Right cardiac atrium (tissue), 5 donors: ENCODE data around the gene TP53BP1. TPM values are rescaled to one million over a fixed set of nuclear protein-coding genes. Genes with fewer than 3 reads are reported as not detected.

Source experiments
- ATAC-seq, 2 donors: fragments of 200-7000 bp; cut with Tn5 transposase; one replicate each; pipeline versions ENCODE4 v1.8.0 to v1.9.1; 2020; ENCODE audit warnings: moderate library complexity in 2 of 2, mild to moderate bottlenecking in 1 of 2
- DNase-seq, 3 donors: peaks; one replicate each; pipeline ENCODE4 v3.0.0-alpha.2; 2020
- H3K27ac ChIP-seq: one replicate; pipeline ENCODE4 v1.5.1; 2013; ENCODE audit warnings: mild to moderate bottlenecking, low read length, control low read depth, moderate library complexity
- H3K27me3 ChIP-seq: one replicate; pipeline ENCODE4 v1.6.1; 2013; ENCODE audit not compliant: control insufficient read depth, insufficient read depth
- H3K4me1 ChIP-seq: one replicate; pipeline ENCODE4 v1.6.1; 2013; ENCODE audit warnings: low read length; ENCODE audit not compliant: control insufficient read depth, insufficient read depth
- H3K4me3 ChIP-seq: one replicate; pipeline ENCODE4 v1.5.1; 2013; ENCODE audit warnings: low read length, control low read depth
- H3K9me3 ChIP-seq: one replicate; pipeline ENCODE4 v1.6.1; 2013; ENCODE audit warnings: low read length; ENCODE audit not compliant: control insufficient read depth
- WGBS: extraction: QIAGEN DNeasy Blood & Tissue Kit; methylation state at CpG from one replicate; pipeline ENCODE4 v1.1.7; 2013; 5-methylcytosine and 5-hydroxymethylcytosine counted together
- intact Hi-C, 4 donors: fragments of 100-400 bp; cut with DNase I; formaldehyde crosslinking; loops; one replicate each; pipeline versions ENCODE4 v1.11.0 to v1.14.0; 2022 to 2023
- polyA plus RNA-seq: library from polyadenylated mRNA; stranded (reverse); fragments of 200-250 nt; gene quantifications from one replicate; pipeline ENCODE4 v1.2.3, GENCODE V29; 2013
- total RNA-seq, 4 donors: library from RNA; stranded (reverse); fragmentation: NEBNext Ultra II Directional; extraction: Animal tissue kit (Norgen Biotek cat#: 25700); gene quantifications; one replicate each; pipeline ENCODE4 v1.2.1, GENCODE V29; 2021
- donor health status: healthy with polysubstance abuse.
- donor health status: DM: no; HTN: yes; CAD: no.
- donor health status: DM: no; HTN: no; CAD: no.
- donor health status: DM: no; HTN: yes; CAD: no; lungs with severe emphysema.
- donor health status: DM: yes; HTN: yes; CAD: no.

Gene TP53BP1
- total and polyA plus RNA-seq, 5 donors, result 14.6 to 44.4 (median 33.6) TPM

DNA sequence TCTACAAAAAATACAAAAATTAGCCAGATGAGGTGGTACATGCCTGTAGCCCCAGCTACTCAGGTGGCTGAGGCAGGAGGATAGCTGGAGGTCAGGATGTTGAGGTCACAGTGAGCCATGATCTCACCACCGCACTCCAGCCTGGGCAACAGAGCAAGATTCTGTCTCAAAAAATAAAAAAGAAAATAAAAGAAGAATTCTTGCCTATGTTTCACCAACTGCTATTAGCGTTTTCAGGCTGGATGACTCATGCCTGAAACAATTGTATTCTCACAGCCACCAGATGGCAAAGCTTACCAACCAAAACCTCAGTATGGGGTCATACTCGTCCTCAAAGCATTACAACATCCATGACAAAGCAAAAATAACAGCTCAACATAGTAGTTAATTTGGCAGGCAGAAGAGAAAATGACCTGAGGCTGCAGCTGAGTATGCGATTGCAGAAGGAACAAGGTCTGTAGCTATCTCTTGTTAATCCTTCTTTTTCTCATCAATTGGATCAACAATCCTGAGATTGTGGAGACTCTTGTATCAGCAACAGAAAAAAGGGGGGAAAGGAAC is 52.2 kb downstream of the TP53BP1 start:
- peak; percentile 96 to 97 for ATAC-seq
- H3K4me3 ChIP-seq, result no peak overlapping the region
- H3K27ac ChIP-seq, result no peak overlapping the region
- intact Hi-C loops, result no loop called here
- H3K9me3 ChIP-seq, result no peaks in the 10 kb centered on the region
- H3K27me3 ChIP-seq, result no peaks in the 10 kb centered on the region
- DNase-seq, result no peak
- 20% methylated on average over 4 of the region's 4 CpGs for WGBS
- no peaks in the 10 kb centered on the region for H3K4me1 ChIP-seq

DNA sequence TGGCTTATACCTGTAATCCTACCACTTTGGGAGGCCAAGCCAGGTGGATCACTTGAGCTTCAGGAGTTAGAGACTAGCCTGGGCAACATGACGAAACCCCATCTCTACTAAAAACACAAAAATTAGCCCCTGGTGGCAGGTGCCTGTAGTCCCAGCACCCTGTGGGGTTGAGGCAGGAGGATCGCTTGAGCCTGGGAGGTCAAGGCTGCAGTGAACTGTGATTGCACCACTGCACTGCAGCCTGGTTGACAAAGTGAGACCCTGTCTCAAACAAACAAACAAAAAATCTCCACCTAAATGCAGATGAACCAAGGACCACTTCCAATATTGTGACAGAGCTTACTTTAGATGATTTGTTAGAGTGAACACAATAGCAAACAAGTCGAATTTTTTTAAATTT is 53.7 kb downstream of the TP53BP1 start:
- H3K9me3 ChIP-seq, result no peaks in the 10 kb centered on the region
- H3K4me3 ChIP-seq, result no peak overlapping the region
- H3K4me1 ChIP-seq, result no peaks in the 10 kb centered on the region
- ATAC-seq, result no peak
- H3K27ac ChIP-seq, result no peak overlapping the region
- WGBS, result 85% methylated on average over 3 of the region's 3 CpGs
- intact Hi-C loops, result no loop called here
- no peaks in the 10 kb centered on the region for H3K27me3 ChIP-seq
- DNase-seq, result no peak

DNA sequence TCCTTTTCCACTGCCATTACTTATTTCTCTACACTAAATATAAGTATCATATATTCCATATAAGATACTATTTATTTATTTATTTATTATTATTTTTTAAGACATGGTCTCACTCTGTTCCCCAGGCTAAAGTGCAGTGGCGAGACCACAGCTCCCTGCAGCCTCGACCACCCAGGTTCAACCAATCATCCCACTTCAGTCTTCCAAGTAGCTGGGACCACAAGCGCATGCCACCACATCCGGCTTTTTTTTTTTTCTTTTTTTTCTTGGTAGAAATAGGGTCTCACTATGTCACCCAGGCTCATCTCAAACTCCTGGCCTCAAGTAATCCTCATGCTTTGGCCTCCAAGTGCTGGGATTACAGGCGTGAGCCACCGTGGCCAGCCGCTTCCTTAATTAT is 56.6 kb downstream of the TP53BP1 start:
- DNase-seq, result no peak
- ATAC-seq, result no peak
- intact Hi-C loops, result no loop called here

DNA sequence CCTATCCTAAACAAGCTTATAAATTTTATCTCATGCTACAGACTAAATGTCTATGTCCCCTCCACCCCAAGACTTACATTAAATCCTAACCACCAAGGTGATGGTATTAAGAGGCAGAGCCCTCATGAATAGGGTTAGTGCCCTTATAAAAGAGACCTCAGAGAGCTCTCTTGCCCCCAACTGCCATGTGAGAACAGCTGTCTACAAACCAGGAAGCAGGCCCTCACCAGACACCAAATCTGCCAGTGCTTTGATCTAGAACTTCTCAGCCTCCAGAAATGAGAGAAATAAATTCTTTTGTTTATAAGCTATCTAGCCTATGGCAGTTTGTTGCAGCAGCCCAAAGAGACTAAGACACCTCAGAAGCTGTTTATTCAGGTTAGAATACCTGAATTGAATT is 58.5 kb downstream of the TP53BP1 start:
- H3K4me1 ChIP-seq, result no peaks in the 10 kb centered on the region
- no peak for ATAC-seq
- intact Hi-C loops, result no loop called here
- DNase-seq, result no peak
- no peaks in the 10 kb centered on the region for H3K27me3 ChIP-seq
- H3K4me3 ChIP-seq, result no peak overlapping the region
- no peaks in the 10 kb centered on the region for H3K9me3 ChIP-seq
- H3K27ac ChIP-seq, result no peak overlapping the region

More for the DNA sequence above, 56.6 kb downstream of the TP53BP1 start:
- Histone ChIP-seq H3K4me1 (no peaks in the 10 kb centered on the region), H3K4me3 (no peak overlapping the region), H3K9me3 (no peaks in the 10 kb centered on the region), H3K27me3 (no peaks in the 10 kb centered on the region), H3K27ac (no peak overlapping the region)
- 92% methylated on average over 7 of the region's 7 CpGs for WGBS

DNA sequence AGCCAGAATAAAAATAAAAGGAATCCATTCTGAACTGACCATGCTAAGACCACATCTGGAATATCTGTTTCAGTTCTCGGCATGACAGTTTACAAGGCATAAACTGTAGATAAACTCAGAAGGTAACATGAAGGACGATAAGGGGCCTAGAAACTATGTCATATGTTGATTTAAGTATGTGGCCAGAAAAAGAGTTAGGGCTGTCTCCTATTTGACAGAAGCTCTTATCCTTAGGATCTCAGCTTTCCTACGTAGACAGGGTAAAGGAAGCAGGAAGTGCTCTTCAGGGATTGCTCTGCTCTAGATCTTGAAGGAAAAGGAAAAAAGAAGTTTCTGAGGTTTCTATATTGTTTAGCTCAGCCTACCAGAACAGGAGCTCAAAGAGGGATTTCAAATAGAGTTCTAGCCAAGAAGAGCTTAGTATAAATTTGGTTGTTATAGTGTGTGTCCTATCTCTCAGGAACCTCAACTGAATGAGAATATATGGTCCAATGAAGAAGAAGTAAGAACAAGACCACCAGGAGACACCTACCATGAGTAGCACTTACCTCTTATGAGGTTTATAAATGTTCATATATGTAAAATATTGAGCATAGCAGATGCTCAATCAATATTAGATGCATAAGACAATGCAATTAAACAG is 59.2 kb downstream of the TP53BP1 start:
- intact Hi-C loops, result no loop called here
- ATAC-seq, result no peak
- WGBS, result 73% methylated on average over 3 of the region's 3 CpGs

DNA sequence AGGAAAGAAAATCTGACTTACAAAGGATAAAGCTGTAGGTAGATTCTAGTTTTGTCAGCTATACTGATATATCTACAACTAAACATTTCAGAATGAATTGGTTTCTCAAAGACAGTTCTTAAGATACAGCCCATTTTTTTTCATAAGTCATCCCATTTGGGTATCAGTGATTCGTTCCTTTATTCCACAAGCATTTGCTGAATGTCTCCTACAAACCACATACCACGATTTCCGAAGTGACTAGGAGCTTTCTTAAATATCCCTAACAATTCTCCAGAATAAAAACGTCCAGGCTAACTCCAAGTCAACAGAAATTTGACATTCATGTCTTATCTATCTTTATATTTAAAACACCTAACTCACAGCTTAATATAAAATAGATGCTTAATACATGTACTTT is 59.8 kb downstream of the TP53BP1 start:
- Histone ChIP-seq H3K27ac (no peak overlapping the region), H3K27me3 (no peaks in the 10 kb centered on the region), H3K4me1 (no peaks in the 10 kb centered on the region), H3K4me3 (no peak overlapping the region), H3K9me3 (no peaks in the 10 kb centered on the region)
- intact Hi-C loops, result no loop called here
- ATAC-seq, result no peak
- WGBS, result 89% methylated on average over 4 of the region's 4 CpGs
- no peak for DNase-seq

More for the DNA sequence above, 59.2 kb downstream of the TP53BP1 start:
- Histone ChIP-seq H3K9me3 (no peaks in the 10 kb centered on the region), H3K27ac (no peak overlapping the region), H3K4me1 (no peaks in the 10 kb centered on the region), H3K4me3 (no peak overlapping the region), H3K27me3 (no peaks in the 10 kb centered on the region)
- no peak for DNase-seq

DNA sequence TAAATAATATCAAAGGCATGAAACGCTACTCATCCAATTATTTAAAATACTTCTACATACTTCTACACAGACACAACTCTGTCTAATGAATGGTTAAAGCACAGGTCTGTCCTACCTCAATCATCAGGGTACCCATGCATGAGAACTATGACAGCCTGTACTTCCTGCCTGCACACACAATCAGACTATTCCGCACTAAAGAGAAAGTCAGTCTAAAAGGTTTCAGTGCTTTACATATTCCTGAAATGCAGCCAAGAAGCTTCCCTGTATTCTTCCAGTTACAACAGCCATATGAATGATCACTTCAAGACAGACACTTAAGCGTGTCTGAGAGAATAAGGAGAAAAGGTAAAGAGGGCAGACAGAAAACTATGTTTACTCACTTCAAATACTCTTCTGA is 63.3 kb downstream of the TP53BP1 start:
- Histone ChIP-seq H3K9me3 (no peaks in the 10 kb centered on the region), H3K4me1 (no peaks in the 10 kb centered on the region), H3K4me3 (no peak overlapping the region), H3K27me3 (no peaks in the 10 kb centered on the region), H3K27ac (no peak overlapping the region)
- 62% methylated on average over 3 of the region's 3 CpGs for WGBS
- intact Hi-C loops, result no loop called here
- no peak for DNase-seq
- ATAC-seq, result no peak

DNA sequence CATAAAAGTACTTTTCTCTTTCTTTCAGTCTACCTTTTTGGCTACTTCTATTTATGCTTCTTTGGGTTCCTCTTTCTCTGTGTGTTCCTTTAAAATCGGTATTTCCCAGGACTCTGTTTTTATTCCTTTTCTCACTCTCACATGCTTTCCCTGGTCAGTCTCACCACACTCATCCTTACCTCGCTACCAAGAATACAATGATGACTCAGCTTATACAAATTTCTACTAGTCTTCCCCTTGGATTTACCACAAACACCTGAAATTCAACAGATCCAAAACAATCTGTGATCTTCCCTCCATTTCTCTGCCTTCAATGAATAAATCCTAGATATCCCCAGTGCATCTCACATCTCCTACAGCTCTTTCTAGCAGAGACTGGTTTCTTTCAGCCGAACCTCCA is 69.2 kb downstream of the TP53BP1 start:
- no peaks in the 10 kb centered on the region for H3K9me3 ChIP-seq
- no peak overlapping the region for H3K27ac ChIP-seq
- H3K4me3 ChIP-seq, result no peak overlapping the region
- no peak for DNase-seq
- ATAC-seq, result no peak
- intact Hi-C loops, result no loop called here
- no peaks in the 10 kb centered on the region for H3K4me1 ChIP-seq
- WGBS, result 95% methylated on average over 3 of the region's 3 CpGs
- no peaks in the 10 kb centered on the region for H3K27me3 ChIP-seq

DNA sequence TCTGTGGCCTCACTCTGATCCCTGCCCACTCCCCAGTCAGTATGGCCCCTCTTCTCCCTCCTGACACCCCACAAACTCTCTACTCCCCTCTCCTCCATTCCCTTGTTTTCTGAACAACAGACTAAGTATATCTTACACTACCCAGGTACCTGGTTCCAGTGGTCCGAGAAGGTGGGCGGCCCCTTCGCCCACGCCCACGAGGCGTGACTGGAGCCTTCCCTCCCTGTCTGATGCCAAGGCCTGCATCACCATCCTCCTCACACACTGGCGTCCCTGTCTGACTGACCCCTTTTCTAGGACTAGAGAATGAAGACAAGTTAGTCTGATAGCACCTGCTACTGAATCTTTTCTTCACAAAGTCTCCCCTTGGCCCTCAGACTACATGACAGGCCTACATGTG is 72.1 kb downstream of the TP53BP1 start:
- no peak overlapping the region for H3K27ac ChIP-seq
- ATAC-seq (no peak), DNase-seq (no peak)
- no peaks in the 10 kb centered on the region for H3K27me3 ChIP-seq
- WGBS, result 96% methylated on average over 7 of the region's 7 CpGs
- H3K9me3 ChIP-seq, result no peaks in the 10 kb centered on the region
- H3K4me3 ChIP-seq, result no peak overlapping the region
- H3K4me1 ChIP-seq, result no peaks in the 10 kb centered on the region
- intact Hi-C loops, result no loop called here

DNA sequence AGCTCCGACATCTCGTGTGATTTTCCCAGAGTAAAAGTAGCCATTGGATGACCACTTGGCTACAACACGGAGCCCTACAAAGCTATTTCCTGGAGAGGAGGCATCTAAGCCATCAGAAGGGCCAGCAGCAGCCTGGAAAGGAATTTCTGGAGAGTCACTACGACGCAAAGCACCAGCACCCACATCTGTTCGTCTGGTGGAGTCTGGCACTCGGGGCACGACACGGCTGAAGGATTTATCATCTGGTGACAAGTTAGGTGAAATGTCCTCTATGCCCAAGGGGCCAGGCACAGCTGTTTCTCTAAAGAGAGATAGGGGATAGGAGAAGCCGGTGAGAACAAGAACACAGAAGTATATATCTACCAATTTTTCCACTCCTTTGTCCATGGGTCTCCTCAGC is 72.5 kb downstream of the TP53BP1 start:
- H3K4me3 ChIP-seq, result no peak overlapping the region
- no peak overlapping the region for H3K27ac ChIP-seq
- intact Hi-C loops, result no loop called here
- no peaks in the 10 kb centered on the region for H3K4me1 ChIP-seq
- ATAC-seq (no peak), DNase-seq (no peak)
- no peaks in the 10 kb centered on the region for H3K27me3 ChIP-seq
- H3K9me3 ChIP-seq, result no peaks in the 10 kb centered on the region
- WGBS, result 70% methylated on average over 10 of the region's 10 CpGs

DNA sequence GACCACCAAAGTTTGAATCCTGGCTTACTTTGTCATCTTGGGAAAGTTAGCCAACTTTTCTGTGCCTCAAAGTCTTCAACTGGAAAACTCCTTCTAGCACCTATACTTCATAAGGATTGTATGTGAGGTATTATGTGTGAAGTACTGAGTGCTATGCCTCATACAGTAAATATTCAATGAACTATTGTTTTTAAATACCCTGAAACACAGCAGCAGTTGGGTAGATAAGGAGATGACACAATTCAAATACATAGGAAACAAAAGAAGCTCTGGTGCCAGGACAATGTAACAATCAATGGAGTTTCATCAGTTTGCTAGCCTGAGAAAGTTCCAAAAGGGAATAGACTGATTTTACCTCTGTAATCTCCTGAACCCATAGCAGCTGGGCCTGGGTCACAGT is 78.8 kb downstream of the TP53BP1 start:
- intact Hi-C loops, result no loop called here
- H3K4me1 ChIP-seq, result no peaks in the 10 kb centered on the region
- no peaks in the 10 kb centered on the region for H3K27me3 ChIP-seq
- no peaks in the 10 kb centered on the region for H3K9me3 ChIP-seq
- ATAC-seq (no peak), DNase-seq (no peak)
- no peak overlapping the region for H3K4me3 ChIP-seq
- no peak overlapping the region for H3K27ac ChIP-seq

DNA sequence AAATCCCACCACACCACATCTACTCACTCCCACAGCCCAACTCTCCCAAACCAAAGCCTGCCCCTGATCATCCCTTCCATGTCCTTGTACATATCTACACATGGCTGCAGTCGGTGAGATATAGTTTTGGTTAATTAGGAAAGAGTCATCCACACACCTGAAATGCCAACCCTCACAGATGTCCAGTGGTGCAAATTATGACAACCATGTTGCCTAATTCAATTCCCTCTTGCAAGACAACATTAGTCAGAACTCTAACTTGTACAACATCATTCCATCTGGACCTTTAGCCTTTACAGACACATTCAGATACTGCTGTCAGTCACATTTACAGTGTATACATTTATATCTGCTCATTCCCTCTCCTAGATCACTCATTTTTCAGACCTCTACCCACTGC is 80.9 kb downstream of the TP53BP1 start:
- H3K27ac ChIP-seq, result no peak overlapping the region
- H3K4me3 ChIP-seq, result no peak overlapping the region
- WGBS, result 90% methylated on average over 1 of the region's 1 CpG
- H3K27me3 ChIP-seq, result no peaks in the 10 kb centered on the region
- intact Hi-C loops, result no loop called here
- no peaks in the 10 kb centered on the region for H3K9me3 ChIP-seq
- no peaks in the 10 kb centered on the region for H3K4me1 ChIP-seq
- DNase-seq (no peak), ATAC-seq (no peak)
